Keratinocyte (primary cell): ENCODE measurements around the gene SNRPB. TPM values are rescaled to one million over a fixed set of nuclear protein-coding genes. Genes with fewer than 3 reads are reported as not detected.

Experiments
- DNase-seq: peaks from one replicate; pipeline ENCODE4 v3.0.0-alpha.2; 2011; ENCODE audit warnings: low read depth, missing footprints, low spot score
- FAIRE-seq: peaks from 2 replicates; lab custom pipeline; 2011; peaks lifted over from hg19 to GRCh38; lab: Jason Lieb, UNC
- H2AFZ ChIP-seq: 2 replicates; pipeline ENCODE4 v1.6.0; 2012; ENCODE audit warnings: low read length, control low read depth, inconsistent platforms; ENCODE audit not compliant: control insufficient read depth
- H3K27ac ChIP-seq: 2 replicates; pipeline ENCODE4 v1.5.1; 2011; ENCODE audit warnings: low read length; ENCODE audit not compliant: control insufficient read depth, insufficient read depth
- H3K27me3 ChIP-seq: 3 replicates; pipeline ENCODE4 v1.6.0; 2011; ENCODE audit warnings: low read length; ENCODE audit not compliant: control insufficient read depth, insufficient read depth; ENCODE audit errors: extremely low read depth
- H3K36me3 ChIP-seq, 2 experiments: 2 replicates in 1 of 2; 3 replicates in 1 of 2; pipeline ENCODE4 v1.5.1; 2011; ENCODE audit warnings: low read length in 2 of 2, mild to moderate bottlenecking in 1 of 2; ENCODE audit not compliant: control insufficient read depth in 2 of 2, insufficient read depth in 2 of 2; ENCODE audit errors: extremely low read depth in 1 of 2
- H3K4me1 ChIP-seq: 3 replicates; pipeline ENCODE4 v1.5.1; 2011; ENCODE audit warnings: low read length; ENCODE audit not compliant: control insufficient read depth, insufficient read depth; ENCODE audit errors: extremely low read depth
- H3K4me2 ChIP-seq: 3 replicates; pipeline ENCODE4 v1.6.0; 2011; ENCODE audit warnings: low read depth, low read length; ENCODE audit not compliant: control insufficient read depth, insufficient read depth; ENCODE audit errors: extremely low read depth
- H3K4me3 ChIP-seq, 3 experiments: fragments of 200-600 bp in 1 of 3; sonication (generic) in 1 of 3; 2 replicates in 2 of 3; 3 replicates in 1 of 3; pipeline ENCODE4 v1.5.1; 2011 to 2016; ENCODE audit warnings: low read length in 3 of 3, mild to moderate bottlenecking in 3 of 3, control low read depth in 2 of 3, inconsistent platforms in 1 of 3, low read depth in 1 of 3, mixed read lengths in 1 of 3, mixed run types in 1 of 3, moderate library complexity in 1 of 3; ENCODE audit not compliant: control insufficient read depth in 2 of 3, insufficient read depth in 2 of 3; ENCODE audit errors: extremely low read depth in 1 of 3
- H3K79me2 ChIP-seq: 2 replicates; pipeline ENCODE4 v1.6.0; 2012; ENCODE audit warnings: low read length; ENCODE audit not compliant: control insufficient read depth, insufficient read depth
- H3K9ac ChIP-seq: 3 replicates; pipeline ENCODE4 v1.6.0; 2011; ENCODE audit warnings: low read length; ENCODE audit not compliant: control insufficient read depth, insufficient read depth; ENCODE audit errors: extremely low read depth
- H3K9me1 ChIP-seq: 3 replicates; pipeline ENCODE4 v1.6.0; 2011; ENCODE audit warnings: low read length; ENCODE audit not compliant: control insufficient read depth, insufficient read depth; ENCODE audit errors: extremely low read depth
- H3K9me3 ChIP-seq: 2 replicates; pipeline ENCODE4 v1.5.1; 2012; ENCODE audit warnings: low read depth, low read length; ENCODE audit not compliant: control insufficient read depth
- H4K20me1 ChIP-seq: 3 replicates; pipeline ENCODE4 v1.6.0; 2011; ENCODE audit warnings: low read length; ENCODE audit not compliant: control insufficient read depth, insufficient read depth; ENCODE audit errors: extremely low read depth
- EZH2 ChIP-seq: IDR thresholded peaks from one replicate; pipeline ENCODE4 v1.6.1; 2012; ENCODE audit warnings: inconsistent platforms, mild to moderate bottlenecking, low read length, moderate library complexity
- dilution Hi-C: fragments of 300-500 bp; cut with MboI; formaldehyde crosslinking; loops from one replicate; pipeline ENCODE4 v1.7.0; 2020; ENCODE audit warnings: low sequenced_read_pairs; ENCODE audit not compliant: extremely low pct_ligation_motif_present
- polyA plus RNA-seq, 5 experiments: library from polyadenylated mRNA; depleted of rRNA in 3 of 5; stranded (reverse) in 3 of 5; stranded (forward) in 1 of 5; unstranded in 1 of 5; fragments of >200 nt; gene quantifications; 1 replicate in 1 of 5; 2 replicates in 3 of 5; 3 replicates in 1 of 5; pipeline versions ENCODE4 v1.2.1 to v1.2.3, GENCODE V29; 2011 to 2012; ENCODE audit warnings: missing spikeins in 2 of 5, low read depth in 1 of 5, low replicate concordance in 1 of 5
- TF ChIP-seq, protein P1 (sequence below), 3 experiments: IDR thresholded peaks in 1 of 3; conservative IDR thresholded peaks in 1 of 3; optimal IDR thresholded peaks in 1 of 3; 2 replicates in 2 of 3; 3 replicates in 1 of 3; pipeline versions ENCODE3 to v1.5.1; 2011; ENCODE audit warnings: low read length in 3 of 3, mild to moderate bottlenecking in 3 of 3, moderate library complexity in 2 of 3, control low read depth in 1 of 3, inconsistent platforms in 1 of 3; ENCODE audit not compliant: insufficient read depth in 2 of 3; ENCODE audit errors: extremely low read depth in 1 of 3

The SNRPB gene
- polyA plus RNA-seq, 1 donor (not counting 4 experiments of a cell fraction or from before 2014, with no cell fraction given), result 199 TPM

DNA sequence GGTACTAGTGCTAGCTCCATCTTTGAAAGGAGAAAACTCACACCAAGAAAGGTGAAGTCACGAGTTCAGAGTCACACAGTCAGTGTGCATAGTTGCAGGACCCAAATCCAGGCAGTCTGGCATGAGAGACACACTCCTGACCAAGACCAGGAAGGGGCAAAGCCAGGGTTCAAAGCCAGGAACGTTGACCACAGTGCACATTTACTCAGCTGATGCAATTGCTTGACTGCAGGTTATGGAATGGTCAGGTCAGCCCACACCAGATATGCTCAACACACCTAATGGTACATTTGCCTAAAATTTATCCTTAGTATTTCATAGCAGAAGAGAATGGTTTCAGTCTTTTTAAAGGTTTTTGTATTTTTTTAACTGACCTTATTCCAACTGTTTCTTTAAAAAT, 52.2 kb downstream of the SNRPB start:
- H3K27ac ChIP-seq, result no peak overlapping the region
- no peaks in the 10 kb centered on the region for H3K36me3 ChIP-seq
- dilution Hi-C loops, result no loop called here
- peaks cover 5% of the 10 kb centered on the region for H3K27me3 ChIP-seq
- TF ChIP-seq, protein P1, sequence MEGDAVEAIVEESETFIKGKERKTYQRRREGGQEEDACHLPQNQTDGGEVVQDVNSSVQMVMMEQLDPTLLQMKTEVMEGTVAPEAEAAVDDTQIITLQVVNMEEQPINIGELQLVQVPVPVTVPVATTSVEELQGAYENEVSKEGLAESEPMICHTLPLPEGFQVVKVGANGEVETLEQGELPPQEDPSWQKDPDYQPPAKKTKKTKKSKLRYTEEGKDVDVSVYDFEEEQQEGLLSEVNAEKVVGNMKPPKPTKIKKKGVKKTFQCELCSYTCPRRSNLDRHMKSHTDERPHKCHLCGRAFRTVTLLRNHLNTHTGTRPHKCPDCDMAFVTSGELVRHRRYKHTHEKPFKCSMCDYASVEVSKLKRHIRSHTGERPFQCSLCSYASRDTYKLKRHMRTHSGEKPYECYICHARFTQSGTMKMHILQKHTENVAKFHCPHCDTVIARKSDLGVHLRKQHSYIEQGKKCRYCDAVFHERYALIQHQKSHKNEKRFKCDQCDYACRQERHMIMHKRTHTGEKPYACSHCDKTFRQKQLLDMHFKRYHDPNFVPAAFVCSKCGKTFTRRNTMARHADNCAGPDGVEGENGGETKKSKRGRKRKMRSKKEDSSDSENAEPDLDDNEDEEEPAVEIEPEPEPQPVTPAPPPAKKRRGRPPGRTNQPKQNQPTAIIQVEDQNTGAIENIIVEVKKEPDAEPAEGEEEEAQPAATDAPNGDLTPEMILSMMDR (optimal IDR thresholded peaks at IDR 0.05 in 1 of 3, IDR thresholded peaks at IDR 0.05 in 1 of 3, conservative IDR thresholded peaks at IDR 0.05 in 1 of 3; ENCODE audit: extremely low read depth in 1 of 3, insufficient read depth in 2 of 3, low read length in 3 of 3), result no peak
- TF ChIP-seq EZH2, result no peak
- H3K4me2 ChIP-seq, result no peak overlapping the region
- no peaks in the 10 kb centered on the region for H3K79me2 ChIP-seq
- H3K4me3 ChIP-seq, result no peak overlapping the region
- H3K9me1 ChIP-seq, result no peaks in the 10 kb centered on the region
- FAIRE-seq, result no peak
- no peaks in the 10 kb centered on the region for H3K9me3 ChIP-seq
- no peak overlapping the region for H3K9ac ChIP-seq
- no peaks in the 10 kb centered on the region for H4K20me1 ChIP-seq
- H3K4me1 ChIP-seq, result no peaks in the 10 kb centered on the region
- H2AFZ ChIP-seq, result no peak overlapping the region
- DNase-seq, result no peak

DNA sequence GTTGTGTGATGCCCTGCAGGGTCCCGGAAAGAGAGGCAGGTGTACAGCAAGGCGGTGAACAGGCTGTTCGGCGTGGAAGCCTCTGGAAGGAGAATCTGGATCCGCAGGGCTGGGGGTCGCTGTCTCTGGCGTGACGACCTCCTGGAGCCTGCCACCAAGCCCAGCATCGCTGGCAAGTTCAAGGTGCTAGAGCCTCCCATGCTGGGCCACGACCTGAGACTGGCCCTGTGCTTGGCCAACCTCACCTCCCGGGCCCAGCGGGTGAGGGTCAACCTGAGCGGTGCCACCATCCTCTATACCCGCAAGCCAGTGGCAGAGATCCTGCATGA, 53.4 kb downstream of the SNRPB start:
- H4K20me1 ChIP-seq, result no peaks in the 10 kb centered on the region
- no peak overlapping the region for H3K4me3 ChIP-seq
- FAIRE-seq (no peak), DNase-seq (no peak)
- dilution Hi-C loops, result no loop called here
- H3K9ac ChIP-seq, result no peak overlapping the region
- no peak overlapping the region for H3K4me2 ChIP-seq
- no peak overlapping the region for H3K27ac ChIP-seq
- no peaks in the 10 kb centered on the region for H3K9me3 ChIP-seq
- H3K9me1 ChIP-seq, result no peaks in the 10 kb centered on the region
- no peak overlapping the region for H2AFZ ChIP-seq
- no peak for TF ChIP-seq EZH2
- TF ChIP-seq, protein P1 (optimal IDR thresholded peaks at IDR 0.05 in 1 of 3, IDR thresholded peaks at IDR 0.05 in 1 of 3, conservative IDR thresholded peaks at IDR 0.05 in 1 of 3; ENCODE audit: extremely low read depth in 1 of 3, insufficient read depth in 2 of 3, low read length in 3 of 3), result no peak
- peaks cover 5% of the 10 kb centered on the region for H3K27me3 ChIP-seq
- no peaks in the 10 kb centered on the region for H3K79me2 ChIP-seq
- no peaks in the 10 kb centered on the region for H3K36me3 ChIP-seq
- H3K4me1 ChIP-seq, result no peaks in the 10 kb centered on the region
